Measurements from ENCODE around the gene HTR4. TPM values are rescaled to one million over a fixed set of nuclear protein-coding genes. Genes with fewer than 3 reads are reported as not detected.

The HTR4 gene
- total RNA-seq, 4 donors from 2014 or later: not detected

- ATAC-seq (ENCODE audit: low FRiP score) (no peak), DNase-seq (ENCODE audit: low spot score) (no peak)
- TF ChIP-seq CTCF (IDR thresholded peaks at IDR 0.05): no peak
Measured at GRCh38 chr5:148615644-148616275, 38.6 kb downstream of the HTR4 start.

- ATAC-seq (ENCODE audit: low FRiP score): no peak
- no peak for DNase-seq (ENCODE audit: low spot score)
- no peak for TF ChIP-seq CTCF (IDR thresholded peaks at IDR 0.05)
Measured at GRCh38 chr5:148607406-148607805, 46.9 kb downstream of the HTR4 start.

- DNase-seq (ENCODE audit: low spot score) (no peak), ATAC-seq (ENCODE audit: low FRiP score) (no peak)
- no peak for TF ChIP-seq CTCF (IDR thresholded peaks at IDR 0.05)
Measured at GRCh38 chr5:148606296-148606695, 48.0 kb downstream of the HTR4 start.

- DNase-seq (ENCODE audit: low spot score): no peak
- no peak for TF ChIP-seq CTCF (IDR thresholded peaks at IDR 0.05)
- no peak for ATAC-seq (ENCODE audit: low FRiP score)
Measured at GRCh38 chr5:148599187-148599586, 55.1 kb downstream of the HTR4 start.

GRCh38 chr5:148595697-148596096 is 58.6 kb downstream of the HTR4 start:
- DNase-seq (ENCODE audit: low spot score) (no peak), ATAC-seq (ENCODE audit: low FRiP score) (no peak)
- TF ChIP-seq CTCF (IDR thresholded peaks at IDR 0.05): no peak

- no peak for TF ChIP-seq CTCF (IDR thresholded peaks at IDR 0.05)
- DNase-seq (ENCODE audit: low spot score): no peak
- no peak for ATAC-seq (ENCODE audit: low FRiP score)
Measured at GRCh38 chr5:148586796-148587195, 67.5 kb downstream of the HTR4 start.

- ATAC-seq (ENCODE audit: low FRiP score) (no peak), DNase-seq (ENCODE audit: low spot score) (no peak)
- no peak for TF ChIP-seq CTCF (IDR thresholded peaks at IDR 0.05)
Measured at GRCh38 chr5:148585988-148586387, 68.3 kb downstream of the HTR4 start.

Data from omental fat pad (tissue), 4 donors.